CD4-positive, alpha-beta T cell (primary cell): ENCODE results near the gene CPEB1. TPM values are rescaled to one million over a fixed set of nuclear protein-coding genes. Genes with fewer than 3 reads are reported as not detected.
A peak's percentile ranks its signal among the peaks of the same experiment; 100 is the strongest.

Source experiments
- ATAC-seq: fragments of 200-7000 bp; cut with Tn5 transposase; one replicate; pipeline ENCODE4 v1.10.0; 2022; ENCODE audit warnings: mild to moderate bottlenecking; ENCODE audit not compliant: poor library complexity
- CTCF ChIA-PET: fragments of 350-600 bp; sonication (Branson Sonifier 250); formaldehyde crosslinking; loops from one replicate; lab custom pipeline; 2021; ENCODE audit warnings: antibody characterized with exemption, inconsistent platforms; lab: Charles Lee
- POLR2A ChIA-PET: fragments of 350-600 bp; sonication (Branson Sonifier 250); formaldehyde crosslinking; loops from one replicate; lab custom pipeline; 2021; ENCODE audit warnings: antibody characterized with exemption, inconsistent platforms; lab: Charles Lee
- DNase-seq, 14 experiments: peaks; one replicate each; pipeline ENCODE4 v3.0.0-alpha.2; 2013 to 2020; ENCODE audit warnings: mixed read lengths in 2 of 14
- H3K27ac ChIP-seq, 2 donors: one replicate each; pipeline versions ENCODE4 v1.5.1 to v1.7.0; 2013; ENCODE audit warnings: low read length in 2 of 2, low read depth in 1 of 2, mild to moderate bottlenecking in 1 of 2
- H3K27me3 ChIP-seq, 2 experiments: 1 replicate in 1 of 2; 2 replicates in 1 of 2; pipeline versions ENCODE4 v1.6.1 to v1.7.0; 2013; ENCODE audit warnings: low read length in 2 of 2, control low read depth in 1 of 2, mild to moderate bottlenecking in 1 of 2, moderate library complexity in 1 of 2; ENCODE audit not compliant: insufficient read depth in 2 of 2, control insufficient read depth in 1 of 2
- H3K36me3 ChIP-seq: one replicate; pipeline ENCODE4 v1.6.1; 2013; ENCODE audit warnings: low read length, control low read depth; ENCODE audit not compliant: insufficient read depth
- H3K4me1 ChIP-seq: one replicate; pipeline ENCODE4 v1.6.1; 2013; ENCODE audit warnings: low read length, control low read depth; ENCODE audit not compliant: insufficient read depth
- H3K4me3 ChIP-seq: one replicate; pipeline ENCODE4 v1.5.1; 2013; ENCODE audit warnings: mild to moderate bottlenecking, low read length, moderate library complexity
- H3K9me3 ChIP-seq, 2 experiments: 1 replicate in 1 of 2; 2 replicates in 1 of 2; pipeline versions ENCODE4 v1.6.1 to v1.7.0; 2013; ENCODE audit warnings: low read length in 2 of 2, mild to moderate bottlenecking in 2 of 2, control low read depth in 1 of 2, moderate library complexity in 1 of 2; ENCODE audit not compliant: control insufficient read depth in 1 of 2, insufficient read depth in 1 of 2
- H3K27ac Mint-ChIP-seq: one replicate; pipeline ENCODE4 v1.8.0; 2020; ENCODE audit warnings: mixed read lengths
- H3K27me3 Mint-ChIP-seq: one replicate; pipeline ENCODE4 v1.8.0; 2021; ENCODE audit warnings: mixed read lengths
- H3K36me3 Mint-ChIP-seq: one replicate; pipeline ENCODE4 v1.8.0; 2021; ENCODE audit warnings: low read depth, mixed read lengths
- H3K4me1 Mint-ChIP-seq: one replicate; pipeline ENCODE4 v1.8.0; 2021; ENCODE audit warnings: low read depth, mixed read lengths
- H3K4me3 Mint-ChIP-seq: one replicate; pipeline ENCODE4 v1.8.0; 2020; ENCODE audit warnings: mild to moderate bottlenecking, mixed read lengths
- H3K9me3 Mint-ChIP-seq: one replicate; pipeline ENCODE4 v1.8.0; 2020; ENCODE audit warnings: mixed read lengths
- CTCF ChIP-seq: fragments of 200-600 bp; IDR thresholded peaks from one replicate; pipeline ENCODE4 v1.8.0; 2022; ENCODE audit warnings: antibody characterized with exemption, mild to moderate bottlenecking
- intact Hi-C, 2 experiments: fragments of 100-400 bp; cut with DNase I in 1 of 2; cut with micrococcal nuclease in 1 of 2; formaldehyde crosslinking; loops; one replicate each; pipeline versions ENCODE4 v1.15.1 to v1.9.0; 2023 to 2025; cut with DNase I, micrococcal nuclease
- total RNA-seq, 174 experiments: library from RNA in 2 of 174; stranded (reverse) in 2 of 174; gene quantifications; one replicate each; pipeline ENCODE4 v1.2.3 and lab custom pipeline; 2021 to 2026

The CPEB1 gene
- total RNA-seq, 2 experiments from 2014 or later: 0.19 to 0.61 TPM

GRCh38 chr15:82663186-82663600 is 16.0 kb upstream of the CPEB1 start:
- intact Hi-C loops: loop anchor here in 1 of 2 experiments (5.0 kb wide), 1 partner anchor 44 kb away; the partner anchor contains the start of gene AP3B2
- Mint-ChIP-seq H3K36me3 (no peaks in the 10 kb centered on the region), H3K4me3 (no peak overlapping the region), H3K9me3 (no peaks in the 10 kb centered on the region), H3K27ac (no peak overlapping the region), H3K4me1 (no peaks in the 10 kb centered on the region), H3K27me3 (peaks cover 41% of the 10 kb centered on the region)
- no peak for TF ChIP-seq CTCF
- CTCF ChIA-PET: no interaction called here
- H3K36me3 ChIP-seq: no peaks in the 10 kb centered on the region
- H3K27ac ChIP-seq: no peak overlapping the region
- H3K27me3 ChIP-seq: peaks cover 0 to 9% of the 10 kb centered on the region in 2 experiments
- DNase-seq (peak in 13 of 14 experiments; percentile 19 to 65 (median 32)), ATAC-seq (no peak)
- H3K4me3 ChIP-seq: no peak overlapping the region
- H3K4me1 ChIP-seq: no peaks in the 10 kb centered on the region
- peaks cover 0 to 23% of the 10 kb centered on the region in 2 experiments for H3K9me3 ChIP-seq
- POLR2A ChIA-PET: no interaction called here

- Histone ChIP-seq H3K4me1 (no peaks in the 10 kb centered on the region), H3K36me3 (no peaks in the 10 kb centered on the region), H3K9me3 (peaks cover 0 to 23% of the 10 kb centered on the region in 2 experiments), H3K27me3 (peaks cover 0 to 9% of the 10 kb centered on the region in 2 experiments), H3K4me3 (no peak overlapping the region), H3K27ac (no peak overlapping the region)
- Mint-ChIP-seq H3K27ac (no peak overlapping the region), H3K4me3 (no peak overlapping the region), H3K9me3 (no peaks in the 10 kb centered on the region), H3K36me3 (no peaks in the 10 kb centered on the region), H3K4me1 (no peaks in the 10 kb centered on the region), H3K27me3 (peaks cover 41% of the 10 kb centered on the region)
- ATAC-seq (no peak), DNase-seq (no peak)
- ChIA-PET CTCF (no interaction called here), POLR2A (no interaction called here)
- TF ChIP-seq CTCF: no peak
- intact Hi-C loops: loop anchor here in 1 of 2 experiments (5.0 kb wide), 1 partner anchor 45 kb away; the partner anchor contains the start of gene AP3B2
These were observed 15.5 kb upstream of the CPEB1 start for GRCh38 chr15:82662641-82663040.

- Histone ChIP-seq H3K9me3 (peaks cover 0 to 23% of the 10 kb centered on the region in 2 experiments), H3K27ac (no peak overlapping the region), H3K27me3 (peaks cover 4 to 15% of the 10 kb centered on the region in 2 experiments), H3K36me3 (no peaks in the 10 kb centered on the region), H3K4me1 (no peaks in the 10 kb centered on the region), H3K4me3 (no peak overlapping the region)
- Mint-ChIP-seq H3K4me3 (no peak overlapping the region), H3K27me3 (peaks cover 43% of the 10 kb centered on the region), H3K4me1 (no peaks in the 10 kb centered on the region), H3K9me3 (no peaks in the 10 kb centered on the region), H3K27ac (no peak overlapping the region), H3K36me3 (no peaks in the 10 kb centered on the region)
- ChIA-PET POLR2A (no interaction called here), CTCF (no interaction called here)
- intact Hi-C loops: loop anchor here in 1 of 2 experiments (5.0 kb wide), 1 partner anchor 47 kb away; the partner anchor contains the start of gene AP3B2
- no peak for DNase-seq
- ATAC-seq: no peak
- TF ChIP-seq CTCF: no peak
These were observed 13.2 kb upstream of the CPEB1 start for GRCh38 chr15:82660378-82660777.
